SK-N-SH (cell line): Measurements from ENCODE around the gene INHBB. TPM values are rescaled to one million over a fixed set of nuclear protein-coding genes. Genes with fewer than 3 reads are reported as not detected.

ENCODE experiments used
- CTCF ChIA-PET: fragments of 300-600, 350-600 bp; formaldehyde crosslinking; extraction: SDS; loops from one replicate; lab custom pipeline; 2021; lab: Yijun Ruan, JAX
- POLR2A ChIA-PET: fragments of 350-600 bp; sonication (Branson Sonifier 250); formaldehyde crosslinking; extraction: SDS; loops from one replicate; lab custom pipeline; 2020; ENCODE audit warnings: antibody characterized with exemption, inconsistent platforms; lab: Yijun Ruan, JAX
- DNase-seq: peaks from one replicate; pipeline ENCODE4 v3.0.0; 2012
- H2AFZ ChIP-seq: fragments of 200-600 bp; sonication (generic); 2 replicates; pipeline ENCODE4 v1.8.1; 2016; ENCODE audit warnings: antibody characterized with exemption, mild to moderate bottlenecking, low read depth
- H3F3A ChIP-seq: fragments of 200-600 bp; sonication (generic); replicated peaks from 2 replicates; pipeline ENCODE3; 2016; ENCODE audit warnings: antibody characterized with exemption, mild to moderate bottlenecking; ENCODE audit not compliant: insufficient read depth
- H3K27ac ChIP-seq, 2 experiments: fragments of 200-500 bp in 1 of 2; fragments of 200-600 bp in 1 of 2; sonication (Bioruptor generic) in 1 of 2; sonication (generic), shearing (Covaris generic) in 1 of 2; 2 replicates each; pipeline versions ENCODE4 v1.5.1 to v1.6.1; 2014 to 2016; ENCODE audit warnings: low read depth in 2 of 2, inconsistent platforms in 1 of 2, low read length in 1 of 2, mild to moderate bottlenecking in 1 of 2, mixed read lengths in 1 of 2
- H3K27me3 ChIP-seq: fragments of 200-600 bp; sonication (generic), shearing (Covaris generic); 2 replicates; pipeline ENCODE4 v1.6.1; 2016; ENCODE audit warnings: mixed run types; ENCODE audit not compliant: insufficient read depth
- H3K36me3 ChIP-seq, 2 experiments: fragments of 200-500 bp in 1 of 2; fragments of 200-600 bp in 1 of 2; sonication (Bioruptor generic) in 1 of 2; sonication (generic) in 1 of 2; replicated peaks in 1 of 2; 2 replicates each; pipeline versions ENCODE3 to v1.5.1; 2014 to 2016; ENCODE audit warnings: low read length in 1 of 2, mild to moderate bottlenecking in 1 of 2; ENCODE audit not compliant: insufficient read depth in 2 of 2, control insufficient read depth in 1 of 2
- H3K4me1 ChIP-seq, 2 experiments: fragments of 200-500 bp in 1 of 2; fragments of 200-600 bp in 1 of 2; sonication (Bioruptor generic) in 1 of 2; sonication (generic), shearing (Covaris generic) in 1 of 2; 2 replicates each; pipeline versions ENCODE4 v1.5.1 to v1.6.1; 2014 to 2016; ENCODE audit warnings: low read depth in 1 of 2, low read length in 1 of 2, mixed run types in 1 of 2; ENCODE audit not compliant: insufficient read depth in 2 of 2, control insufficient read depth in 1 of 2
- H3K4me2 ChIP-seq: fragments of 200-600 bp; sonication (generic), shearing (Covaris generic); 2 replicates; pipeline ENCODE4 v1.6.1; 2017; ENCODE audit warnings: mixed run types
- H3K4me3 ChIP-seq, 2 experiments: fragments of 200-500 bp in 1 of 2; fragments of 200-600 bp in 1 of 2; sonication (Bioruptor generic) in 1 of 2; sonication (generic), shearing (Covaris generic) in 1 of 2; 2 replicates each; pipeline versions ENCODE4 v1.5.1 to v1.8.1; 2014 to 2016; ENCODE audit warnings: low read depth in 2 of 2, inconsistent platforms in 1 of 2, low read length in 1 of 2, mild to moderate bottlenecking in 1 of 2, mixed read lengths in 1 of 2, moderate library complexity in 1 of 2
- H3K79me2 ChIP-seq: fragments of 200-600 bp; sonication (generic); 2 replicates; pipeline ENCODE4 v1.8.1; 2017; ENCODE audit warnings: mild to moderate bottlenecking; ENCODE audit not compliant: insufficient read depth
- H3K9ac ChIP-seq: fragments of 200-600 bp; sonication (generic); 2 replicates; pipeline ENCODE4 v1.6.1; 2017; ENCODE audit warnings: mixed run types
- H3K9me2 ChIP-seq: fragments of 200-600 bp; sonication (generic); 2 replicates; pipeline ENCODE4 v1.6.1; 2017; ENCODE audit warnings: mixed run types
- H3K9me3 ChIP-seq: fragments of 200-600 bp; sonication (generic); 2 replicates; pipeline ENCODE4 v1.6.1; 2017; ENCODE audit warnings: mixed run types, mild to moderate bottlenecking, moderate library complexity
- H4K20me1 ChIP-seq: fragments of 200-600 bp; sonication (generic); 2 replicates; pipeline ENCODE4 v1.6.1; 2017; ENCODE audit warnings: mild to moderate bottlenecking, mixed run types; ENCODE audit not compliant: insufficient read depth
- ELF1 ChIP-seq: IDR thresholded peaks from 2 replicates; pipeline ENCODE4 v1.4.0; 2012
- EZH2phosphoT487 ChIP-seq: fragments of 200-600 bp; sonication (generic); IDR thresholded peaks from 2 replicates; pipeline ENCODE4 v1.6.1; 2017; ENCODE audit warnings: low read depth, mixed run types, mild to moderate bottlenecking, antibody characterized with exemption, moderate library complexity, borderline replicate concordance
- FOSL2 ChIP-seq: IDR thresholded peaks from 2 replicates; pipeline ENCODE4 v1.4.0; 2012; ENCODE audit warnings: low read depth, mild to moderate bottlenecking, moderate library complexity, borderline replicate concordance
- FOXJ3 ChIP-seq: sonication (generic); formaldehyde crosslinking; IDR thresholded peaks from 2 replicates; pipeline ENCODE4 v1.5.1; 2020; ENCODE audit warnings: mild to moderate bottlenecking, missing genetic modification reagents
- GABPA ChIP-seq: IDR thresholded peaks from 2 replicates; pipeline ENCODE4 v1.4.0; 2012; ENCODE audit warnings: low read depth, mild to moderate bottlenecking
- JUND ChIP-seq: IDR thresholded peaks from 2 replicates; pipeline ENCODE4 v1.4.0; 2012
- MEF2A ChIP-seq: IDR thresholded peaks from 2 replicates; pipeline ENCODE4 v1.4.0; 2012; ENCODE audit warnings: low read depth, borderline replicate concordance
- MXI1 ChIP-seq: IDR thresholded peaks from 2 replicates; pipeline ENCODE4 v1.6.1; 2012; ENCODE audit warnings: mild to moderate bottlenecking, low read depth, low read length, improper control_type of control experiment
- NFIC ChIP-seq: IDR thresholded peaks from 2 replicates; pipeline ENCODE4 v1.4.0; 2012; ENCODE audit warnings: borderline replicate concordance
- NRF1 ChIP-seq: IDR thresholded peaks from 2 replicates; pipeline ENCODE4 v1.6.1; 2012; ENCODE audit warnings: low read depth, mild to moderate bottlenecking, low read length
- POLR2AphosphoS5 ChIP-seq: IDR thresholded peaks from 2 replicates; pipeline ENCODE4 v1.6.1; 2012; ENCODE audit warnings: low read depth, low read length
- RAD21 ChIP-seq: IDR thresholded peaks from 2 replicates; pipeline ENCODE4 v1.6.1; 2012; ENCODE audit warnings: mild to moderate bottlenecking, low read length
- RCOR1 ChIP-seq: fragments of 150-350 bp; IDR thresholded peaks from 2 replicates; pipeline ENCODE4 v1.6.1; 2017; ENCODE audit warnings: antibody characterized with exemption, low read length
- TCF12 ChIP-seq: IDR thresholded peaks from 2 replicates; pipeline ENCODE4 v1.4.0; 2012
- TEAD4 ChIP-seq: IDR thresholded peaks from 2 replicates; pipeline ENCODE4 v1.4.0; 2012; ENCODE audit warnings: mild to moderate bottlenecking, borderline replicate concordance; ENCODE audit not compliant: insufficient read depth
- YY1 ChIP-seq: IDR thresholded peaks from 2 replicates; pipeline ENCODE4 v1.4.0; 2012; ENCODE audit warnings: low read depth, mild to moderate bottlenecking
- WGBS: methylation state at CpG from one replicate; pipeline ENCODE4 v1.1.6; 2017; ENCODE audit warnings: low lambda C conversion rate; 5-methylcytosine and 5-hydroxymethylcytosine counted together
- polyA plus RNA-seq, 3 experiments: library from polyadenylated mRNA; depleted of rRNA; stranded (reverse); fragments of >200 nt; gene quantifications; 2 replicates each; pipeline ENCODE4 v1.2.3, GENCODE V29; 2012
- TF ChIP-seq, protein P1 (sequence below): fragments of 150-350 bp; IDR thresholded peaks from 2 replicates; pipeline ENCODE4 v1.6.1; 2016; ENCODE audit warnings: mild to moderate bottlenecking, low read depth, low read length
- TF ChIP-seq, protein P2 (sequence below): fragments of 200-600 bp; sonication (generic); IDR thresholded peaks from 2 replicates; pipeline ENCODE4 v1.6.1; 2017; ENCODE audit warnings: antibody characterized with exemption, mild to moderate bottlenecking, moderate library complexity
- TF ChIP-seq, protein P3 (sequence below): IDR thresholded peaks from 2 replicates; pipeline ENCODE4; 2012
- TF ChIP-seq, protein P4 (sequence below): IDR thresholded peaks from 2 replicates; pipeline ENCODE4 v1.4.0; 2012; ENCODE audit warnings: low read depth, borderline replicate concordance

INHBB gene
- polyA plus RNA-seq, 1 of the 3 experiments (the other 2 are of a cell fraction): 0.03 TPM

DNA sequence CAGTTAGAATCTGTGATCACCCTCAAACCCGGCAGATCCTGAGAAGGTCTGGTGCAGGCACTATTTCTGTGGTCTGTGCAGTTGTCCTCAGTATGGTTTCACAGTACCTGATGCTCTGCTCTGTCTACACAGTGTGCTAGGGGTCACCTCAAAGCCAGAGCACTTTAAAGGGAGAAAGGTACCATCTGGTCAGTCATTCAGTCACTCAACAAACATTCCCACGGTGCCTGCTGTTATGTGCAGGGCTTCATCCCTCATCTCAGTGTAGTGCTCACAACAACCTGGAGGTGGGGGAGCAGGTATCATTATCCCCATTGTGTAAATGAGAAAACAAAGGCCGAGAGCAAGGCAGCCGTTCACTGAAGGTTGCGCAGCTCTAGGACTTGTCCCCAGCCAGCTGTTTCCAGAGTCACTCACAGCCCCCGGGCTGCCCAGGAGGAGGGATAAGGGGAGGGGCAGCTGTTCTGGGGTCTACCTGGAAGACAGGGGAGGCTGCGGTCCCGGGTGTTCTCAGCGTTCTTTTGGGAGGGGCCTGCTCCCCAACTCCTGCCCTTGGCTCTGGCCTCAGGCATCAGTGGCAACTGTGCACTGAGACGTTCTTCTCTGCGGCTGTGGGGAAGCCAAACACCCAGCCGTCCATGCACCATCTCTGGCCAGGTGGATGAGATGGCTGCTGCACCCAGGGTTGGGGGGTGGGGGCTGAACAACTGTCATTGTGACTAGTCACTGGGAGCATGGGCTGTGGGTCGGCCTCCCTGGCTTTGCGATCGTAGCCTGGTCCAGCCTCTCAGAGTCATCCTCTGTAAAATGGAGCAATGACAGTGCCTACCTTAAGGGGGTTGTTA is 9.2 kb downstream of the INHBB start:
- no peak overlapping the region for H2AFZ ChIP-seq
- no peaks in the 10 kb centered on the region for H4K20me1 ChIP-seq
- H3K9ac ChIP-seq: no peak overlapping the region
- no peaks in the 10 kb centered on the region for H3K79me2 ChIP-seq
- TF ChIP-seq, protein P1, sequence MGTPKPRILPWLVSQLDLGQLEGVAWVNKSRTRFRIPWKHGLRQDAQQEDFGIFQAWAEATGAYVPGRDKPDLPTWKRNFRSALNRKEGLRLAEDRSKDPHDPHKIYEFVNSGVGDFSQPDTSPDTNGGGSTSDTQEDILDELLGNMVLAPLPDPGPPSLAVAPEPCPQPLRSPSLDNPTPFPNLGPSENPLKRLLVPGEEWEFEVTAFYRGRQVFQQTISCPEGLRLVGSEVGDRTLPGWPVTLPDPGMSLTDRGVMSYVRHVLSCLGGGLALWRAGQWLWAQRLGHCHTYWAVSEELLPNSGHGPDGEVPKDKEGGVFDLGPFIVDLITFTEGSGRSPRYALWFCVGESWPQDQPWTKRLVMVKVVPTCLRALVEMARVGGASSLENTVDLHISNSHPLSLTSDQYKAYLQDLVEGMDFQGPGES: no peak
- TF ChIP-seq ELF1: no peak
- TF ChIP-seq POLR2AphosphoS5: no peak
- TF ChIP-seq, protein P2, sequence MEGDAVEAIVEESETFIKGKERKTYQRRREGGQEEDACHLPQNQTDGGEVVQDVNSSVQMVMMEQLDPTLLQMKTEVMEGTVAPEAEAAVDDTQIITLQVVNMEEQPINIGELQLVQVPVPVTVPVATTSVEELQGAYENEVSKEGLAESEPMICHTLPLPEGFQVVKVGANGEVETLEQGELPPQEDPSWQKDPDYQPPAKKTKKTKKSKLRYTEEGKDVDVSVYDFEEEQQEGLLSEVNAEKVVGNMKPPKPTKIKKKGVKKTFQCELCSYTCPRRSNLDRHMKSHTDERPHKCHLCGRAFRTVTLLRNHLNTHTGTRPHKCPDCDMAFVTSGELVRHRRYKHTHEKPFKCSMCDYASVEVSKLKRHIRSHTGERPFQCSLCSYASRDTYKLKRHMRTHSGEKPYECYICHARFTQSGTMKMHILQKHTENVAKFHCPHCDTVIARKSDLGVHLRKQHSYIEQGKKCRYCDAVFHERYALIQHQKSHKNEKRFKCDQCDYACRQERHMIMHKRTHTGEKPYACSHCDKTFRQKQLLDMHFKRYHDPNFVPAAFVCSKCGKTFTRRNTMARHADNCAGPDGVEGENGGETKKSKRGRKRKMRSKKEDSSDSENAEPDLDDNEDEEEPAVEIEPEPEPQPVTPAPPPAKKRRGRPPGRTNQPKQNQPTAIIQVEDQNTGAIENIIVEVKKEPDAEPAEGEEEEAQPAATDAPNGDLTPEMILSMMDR: no peak
- no peak for TF ChIP-seq RAD21
- TF ChIP-seq RCOR1: no peak
- TF ChIP-seq TEAD4: no peak
- TF ChIP-seq JUND: no peak
- no peak for TF ChIP-seq FOXJ3
- no peak for TF ChIP-seq YY1
- POLR2A ChIA-PET: no interaction called here
- no peak overlapping the region for H3K27ac ChIP-seq
- no peak overlapping the region for H3K4me2 ChIP-seq
- H3K27me3 ChIP-seq: 0 out of 2 replicates have a peak, but pooled peaks cover 12% of the 10 kb centered on the region
- H3K9me3 ChIP-seq: no peaks in the 10 kb centered on the region
- peaks cover 0 to 2% of the 10 kb centered on the region in 2 experiments; a peak in 1 of 4 replicates for H3K4me1 ChIP-seq
- no peak overlapping the region for H3K4me3 ChIP-seq
- no peaks in the 10 kb centered on the region for H3K9me2 ChIP-seq
- H3K36me3 ChIP-seq: no peaks in the 10 kb centered on the region
- DNase-seq: no peak
- no peaks in the 10 kb centered on the region for H3F3A ChIP-seq
- 63% methylated on average over 12 of the region's 15 CpGs for WGBS
- CTCF ChIA-PET: no interaction called here

DNA sequence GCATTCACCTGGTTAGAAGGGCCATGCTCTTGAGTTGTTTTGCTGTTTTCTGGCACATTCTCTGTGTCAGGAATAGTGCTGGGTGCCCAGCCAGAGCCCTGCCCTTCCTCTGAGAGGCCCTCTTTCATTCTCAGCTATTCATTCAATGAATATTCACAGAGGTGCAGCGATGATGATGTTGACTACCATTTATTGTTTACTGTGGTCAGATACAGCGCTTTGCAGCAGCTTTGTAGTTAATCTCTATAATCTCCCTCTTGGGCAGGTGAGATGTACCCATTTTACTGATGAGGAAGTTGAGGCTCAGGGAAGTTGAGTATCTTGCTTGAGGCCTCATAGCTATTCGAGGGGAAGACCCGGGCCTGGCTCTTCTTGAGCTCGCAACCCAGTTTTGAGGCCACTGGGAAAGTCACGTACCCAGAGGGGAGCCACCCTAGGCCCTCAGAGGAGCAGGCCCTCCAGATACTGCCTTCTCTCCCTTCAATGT is 9.9 kb downstream of the INHBB start:
- Histone ChIP-seq H3K27me3 (0 out of 2 replicates have a peak, but pooled peaks cover 12% of the 10 kb centered on the region), H3K4me2 (no peak overlapping the region), H3K4me1 (peaks cover 0 to 4% of the 10 kb centered on the region in 2 experiments; a peak in 1 of 4 replicates), H4K20me1 (no peaks in the 10 kb centered on the region), H3K9me2 (no peaks in the 10 kb centered on the region), H3K79me2 (no peaks in the 10 kb centered on the region), H3K36me3 (no peaks in the 10 kb centered on the region), H3K4me3 (no peak overlapping the region), H2AFZ (no peak overlapping the region), H3K27ac (no peak overlapping the region), H3F3A (no peaks in the 10 kb centered on the region), H3K9ac (no peak overlapping the region), H3K9me3 (no peaks in the 10 kb centered on the region)
- ChIA-PET POLR2A (no interaction called here), CTCF (no interaction called here)
- no peak for DNase-seq
- 87% methylated on average over 6 of the region's 6 CpGs for WGBS
- TF ChIP-seq RAD21 (no peak), MEF2A (no peak), NFIC (no peak), GABPA (no peak), POLR2AphosphoS5 (no peak), FOSL2 (no peak), NRF1 (no peak), FOXJ3 (no peak), TCF12 (no peak), MXI1 (no peak), EZH2phosphoT487 (no peak)
- TF ChIP-seq, protein P3, sequence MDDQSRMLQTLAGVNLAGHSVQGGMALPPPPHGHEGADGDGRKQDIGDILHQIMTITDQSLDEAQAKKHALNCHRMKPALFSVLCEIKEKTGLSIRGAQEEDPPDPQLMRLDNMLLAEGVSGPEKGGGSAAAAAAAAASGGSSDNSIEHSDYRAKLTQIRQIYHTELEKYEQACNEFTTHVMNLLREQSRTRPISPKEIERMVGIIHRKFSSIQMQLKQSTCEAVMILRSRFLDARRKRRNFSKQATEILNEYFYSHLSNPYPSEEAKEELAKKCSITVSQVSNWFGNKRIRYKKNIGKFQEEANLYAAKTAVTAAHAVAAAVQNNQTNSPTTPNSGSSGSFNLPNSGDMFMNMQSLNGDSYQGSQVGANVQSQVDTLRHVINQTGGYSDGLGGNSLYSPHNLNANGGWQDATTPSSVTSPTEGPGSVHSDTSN: no peak
- TF ChIP-seq, protein P4, sequence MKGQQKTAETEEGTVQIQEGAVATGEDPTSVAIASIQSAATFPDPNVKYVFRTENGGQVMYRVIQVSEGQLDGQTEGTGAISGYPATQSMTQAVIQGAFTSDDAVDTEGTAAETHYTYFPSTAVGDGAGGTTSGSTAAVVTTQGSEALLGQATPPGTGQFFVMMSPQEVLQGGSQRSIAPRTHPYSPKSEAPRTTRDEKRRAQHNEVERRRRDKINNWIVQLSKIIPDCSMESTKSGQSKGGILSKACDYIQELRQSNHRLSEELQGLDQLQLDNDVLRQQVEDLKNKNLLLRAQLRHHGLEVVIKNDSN: no peak
- TF ChIP-seq, protein P2: no peak
